NCI-H1105 (cell line): ENCODE measurements around the gene MBD2.
"Not testable (repeated sequence)": the region's sequence is repeated elsewhere in the genome, so short reads cannot be mapped to it uniquely, and the experiment has no call there.

Experiments used
- DNase-seq: peaks from one replicate; lab custom pipeline; 2025; lab: John Stamatoyannopoulos, UW

Gene MBD2

GRCh38 chr18:54238173-54238936, 13.9 kb upstream of the MBD2 start:
- DNase-seq, result no peak

GRCh38 chr18:54235871-54236270, 11.4 kb upstream of the MBD2 start:
- DNase-seq, result no peak

- DNase-seq, result no peak
These were observed 9.3 kb upstream of the MBD2 start for GRCh38 chr18:54233747-54234146.

- DNase-seq, result no peak
These were observed 8.8 kb upstream of the MBD2 start for GRCh38 chr18:54233228-54233625.

GRCh38 chr18:54232485-54233227, 8.2 kb upstream of the MBD2 start:
- no peak for DNase-seq

- DNase-seq, result no peak
These were observed 5.1 kb upstream of the MBD2 start for GRCh38 chr18:54229421-54230059.

GRCh38 chr18:54228364-54228763, 3.9 kb upstream of the MBD2 start:
- DNase-seq, result no peak

- peak; percentile 31 for DNase-seq
These were observed 764 bp downstream of the MBD2 start for GRCh38 chr18:54223568-54224241.

- DNase-seq, result peak; percentile 29
These were observed 1.4 kb downstream of the MBD2 start for GRCh38 chr18:54222922-54223567.

- no peak for DNase-seq
These were observed 4.1 kb downstream of the MBD2 start for GRCh38 chr18:54220406-54220805.

- DNase-seq, result not testable (repeated sequence)
These were observed 5.7 kb downstream of the MBD2 start for GRCh38 chr18:54218803-54219202.

GRCh38 chr18:54218299-54218698, 6.2 kb downstream of the MBD2 start:
- DNase-seq, result no peak

- no peak for DNase-seq
These were observed 6.8 kb downstream of the MBD2 start for GRCh38 chr18:54217624-54218023.

- DNase-seq, result no peak
These were observed 9.4 kb downstream of the MBD2 start for GRCh38 chr18:54215069-54215468.

GRCh38 chr18:54210463-54210862, 14.0 kb downstream of the MBD2 start:
- DNase-seq, result no peak

GRCh38 chr18:54209471-54210180, 14.8 kb downstream of the MBD2 start:
- no peak for DNase-seq

GRCh38 chr18:54206447-54206846, 18.0 kb downstream of the MBD2 start:
- no peak for DNase-seq

- DNase-seq, result no peak
These were observed 18.5 kb downstream of the MBD2 start for GRCh38 chr18:54205959-54206358.

GRCh38 chr18:54205448-54205847, 19.0 kb downstream of the MBD2 start:
- not testable (repeated sequence) for DNase-seq

GRCh38 chr18:54204883-54205282, 19.6 kb downstream of the MBD2 start:
- no peak for DNase-seq

- DNase-seq, result no peak
These were observed 20.6 kb downstream of the MBD2 start for GRCh38 chr18:54203914-54204313.
